Measurements from ENCODE around the gene METTL14. TPM values are rescaled to one million over a fixed set of nuclear protein-coding genes. Genes with fewer than 3 reads are reported as not detected.

Gene METTL14
- 20.3 and 29.7 TPM in 2 replicates for total RNA-seq

DNA sequence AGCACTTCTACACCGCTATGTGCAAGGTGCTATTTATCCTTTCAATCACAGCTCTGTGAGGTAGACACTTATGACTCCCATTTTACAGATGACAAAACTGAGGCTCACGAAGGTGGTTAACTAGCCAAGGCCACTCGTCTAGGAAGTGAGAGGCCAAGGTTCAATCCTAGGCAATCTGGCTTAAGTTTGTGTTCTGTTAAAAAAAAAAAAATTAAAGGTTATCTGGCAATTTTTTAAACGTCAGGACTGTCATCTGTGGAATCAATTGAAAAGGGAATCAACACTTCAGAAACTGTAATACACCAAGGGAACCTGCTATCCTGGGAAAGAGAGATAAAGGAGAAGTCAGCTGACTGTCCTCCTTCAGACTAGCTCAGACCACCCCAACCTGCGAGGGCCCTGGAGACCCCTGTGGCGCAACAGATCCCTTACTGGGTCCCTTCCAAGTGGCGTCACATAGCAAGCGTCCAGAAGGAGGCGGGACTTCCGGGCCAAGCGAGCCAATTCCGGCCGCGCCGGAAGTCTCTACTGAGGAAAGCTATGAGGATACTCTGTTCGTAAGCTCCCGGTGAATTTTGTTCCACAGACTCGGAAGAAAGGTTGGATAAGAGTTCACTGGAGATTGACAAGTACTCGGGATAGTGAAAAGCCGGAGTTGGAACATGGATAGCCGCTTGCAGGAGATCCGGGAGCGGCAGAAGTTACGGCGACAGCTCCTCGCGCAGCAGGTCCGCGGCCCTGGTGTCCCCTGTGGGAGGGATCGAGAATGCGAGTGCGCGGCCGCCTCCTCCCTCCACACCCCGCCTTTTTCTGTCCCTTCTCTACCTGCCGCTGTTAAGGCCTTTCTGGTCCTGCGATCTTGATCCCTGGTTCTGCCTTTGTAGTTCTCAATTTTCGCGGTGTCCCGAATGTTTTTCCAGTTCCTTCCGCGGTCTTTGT lies at the start of gene METTL14:
TSS of gene METTL14 (plus strand) at position 520 of the 939 bp plus-strand sequence. CDS start at position 663, 143 bp downstream.

Small RNA genes lying within 50 kb of the gene (small RNA-seq; reads per million reads assigned to genes)
- gene SEPT14P4, result not detected

Other genes with a start within 250 kb of the METTL14 start
- gene SEC24D, start 150.7 kb downstream of the METTL14 start, total RNA-seq, result 87.4 and 91.1 TPM in 2 replicates
- gene SYNPO2, start 203.5 kb downstream of the METTL14 start, total RNA-seq, result 0.19 and 0.65 TPM in 2 replicates

All from vein endothelial cell (primary cell).